OCI-LY7 (cell line): Measurements from ENCODE around the gene PSMA3.

Experiments
- CTCF ChIP-seq: fragments of 200-600 bp; sonication (generic); conservative IDR thresholded peaks from 2 replicates; pipeline ENCODE4 v1.5.1; 2014; ENCODE audit warnings: mild to moderate bottlenecking, antibody characterized with exemption, low read length, moderate library complexity, mixed read lengths
- EZH2phosphoT487 ChIP-seq: fragments of 200-600 bp; sonication (generic); IDR thresholded peaks from 2 replicates; pipeline ENCODE4 v1.6.1; 2018; ENCODE audit warnings: low read depth, borderline replicate concordance, mild to moderate bottlenecking, mixed run types, antibody characterized with exemption, low read length, moderate library complexity, mixed read lengths

GRCh38 chr14:58305730-58306129, 61.1 kb downstream of the PSMA3 start:
- TF ChIP-seq CTCF: no peak
- no peak for TF ChIP-seq EZH2phosphoT487
